Epidermal melanocyte (primary cell): ENCODE results near the gene GPRASP3.
"Not testable (repeated sequence)": the region's sequence is repeated elsewhere in the genome, so short reads cannot be mapped to it uniquely, and the experiment has no call there.

Experiments used
- DNase-seq: peaks from one replicate; pipeline ENCODE4 v3.0.0; 2011; ENCODE audit warnings: low spot score; ENCODE audit not compliant: insufficient read length

Gene GPRASP3

GRCh38 chrX:102720237-102721168, at the start of gene GPRASP3:
TSS of gene GPRASP3 (plus strand) at chrX:102720743. CDS start at chrX:102748996, 28,253 bp downstream.
- peak; percentile 21 for DNase-seq

GRCh38 chrX:102672856-102673255, 47.7 kb upstream of the GPRASP3 start:
- no peak for DNase-seq

- DNase-seq: not testable (repeated sequence)
Observed at GRCh38 chrX:102677479-102677878, 43.1 kb upstream of the GPRASP3 start.

GRCh38 chrX:102684772-102685520, 35.6 kb upstream of the GPRASP3 start:
- DNase-seq: no peak

GRCh38 chrX:102694749-102695148, 25.8 kb upstream of the GPRASP3 start:
- no peak for DNase-seq

GRCh38 chrX:102696306-102696705, 24.2 kb upstream of the GPRASP3 start:
- DNase-seq: no peak

GRCh38 chrX:102697494-102697893, 23.0 kb upstream of the GPRASP3 start:
- no peak for DNase-seq

- DNase-seq: no peak
Observed at GRCh38 chrX:102708900-102709299, 11.6 kb upstream of the GPRASP3 start.

GRCh38 chrX:102711872-102712215, 8.7 kb upstream of the GPRASP3 start:
- DNase-seq: no peak

- DNase-seq: no peak
Observed at GRCh38 chrX:102712216-102712966, 8.2 kb upstream of the GPRASP3 start, which contains the start of gene GPRASP2. TSS of gene GPRASP2 (plus strand) at chrX:102712448. CDS start at chrX:102714870, 2,422 bp downstream.

GRCh38 chrX:102712981-102713625, 7.4 kb upstream of the GPRASP3 start:
- DNase-seq: peak; percentile 26

GRCh38 chrX:102714994-102715393, 5.5 kb upstream of the GPRASP3 start:
- DNase-seq: no peak

- DNase-seq: no peak
Observed at GRCh38 chrX:102715967-102716366, 4.6 kb upstream of the GPRASP3 start.

- not testable (repeated sequence) for DNase-seq
Observed at GRCh38 chrX:102721169-102721506, 595 bp downstream of the GPRASP3 start.

GRCh38 chrX:102723456-102723855, 2.9 kb downstream of the GPRASP3 start:
- no peak for DNase-seq

GRCh38 chrX:102727761-102728160, 7.2 kb downstream of the GPRASP3 start:
- DNase-seq: no peak

- DNase-seq: no peak
Observed at GRCh38 chrX:102728646-102729045, 8.1 kb downstream of the GPRASP3 start.

- DNase-seq: peak; percentile 20
Observed at GRCh38 chrX:102739657-102740056, 19.1 kb downstream of the GPRASP3 start.

GRCh38 chrX:102744307-102744706, 23.8 kb downstream of the GPRASP3 start:
- DNase-seq: no peak

- DNase-seq: no peak
Observed at GRCh38 chrX:102745513-102745856, 24.9 kb downstream of the GPRASP3 start.

GRCh38 chrX:102745857-102746584, 25.5 kb downstream of the GPRASP3 start:
- no peak for DNase-seq
